Hepatic stellate cell (primary cell): ENCODE results near the gene PLPP1.

Source experiments
- DNase-seq: peaks from one replicate; pipeline ENCODE4 v3.0.0; 2011; ENCODE audit warnings: low spot score

PLPP1 gene

GRCh38 chr5:55534436-55535198 lies at the start of gene PLPP1:
TSS of gene PLPP1 (minus strand) at chr5:55534964. CDS start at chr5:55534629, 335 bp downstream.
- peak; percentile 92 for DNase-seq

GRCh38 chr5:55583578-55583977 lies 48.8 kb upstream of the PLPP1 start:
- no peak for DNase-seq

GRCh38 chr5:55582256-55582655 lies 47.5 kb upstream of the PLPP1 start:
- DNase-seq: no peak

- no peak for DNase-seq
Observed at GRCh38 chr5:55580042-55580441, 45.3 kb upstream of the PLPP1 start.

- DNase-seq: peak; percentile 36
Observed at GRCh38 chr5:55578771-55579170, 44.0 kb upstream of the PLPP1 start.

GRCh38 chr5:55577353-55578060 lies 42.7 kb upstream of the PLPP1 start:
- DNase-seq: no peak

- DNase-seq: no peak
Observed at GRCh38 chr5:55576661-55577060, 41.9 kb upstream of the PLPP1 start.

GRCh38 chr5:55575815-55576583 lies 41.2 kb upstream of the PLPP1 start:
- DNase-seq: no peak

- DNase-seq: no peak
Observed at GRCh38 chr5:55572600-55572999, 37.8 kb upstream of the PLPP1 start.

GRCh38 chr5:55572020-55572419 lies 37.3 kb upstream of the PLPP1 start:
- DNase-seq: no peak

GRCh38 chr5:55570570-55570969 lies 35.8 kb upstream of the PLPP1 start:
- no peak for DNase-seq

GRCh38 chr5:55570026-55570425 lies 35.3 kb upstream of the PLPP1 start:
- DNase-seq: peak; percentile 66

GRCh38 chr5:55569513-55569865 lies 34.7 kb upstream of the PLPP1 start:
- no peak for DNase-seq

- no peak for DNase-seq
Observed at GRCh38 chr5:55568654-55569512, 34.1 kb upstream of the PLPP1 start.

- DNase-seq: no peak
Observed at GRCh38 chr5:55564721-55565120, 30.0 kb upstream of the PLPP1 start.

GRCh38 chr5:55558484-55558883 lies 23.7 kb upstream of the PLPP1 start:
- no peak for DNase-seq

- no peak for DNase-seq
Observed at GRCh38 chr5:55557123-55557522, 22.4 kb upstream of the PLPP1 start.

GRCh38 chr5:55554585-55555202 lies 19.9 kb upstream of the PLPP1 start:
- DNase-seq: no peak

GRCh38 chr5:55551904-55552303 lies 17.1 kb upstream of the PLPP1 start:
- no peak for DNase-seq

GRCh38 chr5:55551358-55551757 lies 16.6 kb upstream of the PLPP1 start:
- DNase-seq: no peak

- no peak for DNase-seq
Observed at GRCh38 chr5:55547781-55548180, 13.0 kb upstream of the PLPP1 start.
